Stimulated activated CD4-positive, alpha-beta T cell treated with anti-CD3 and anti-CD28 coated beads, Interleukin-1b, Interleukin-23, amount 100 ng/mL, for 24 hours (primary cell): ENCODE results near the gene CCDC85C.

ENCODE experiments used
- DNase-seq, 4 experiments: peaks; one replicate each; pipeline ENCODE4 v3.0.0-alpha.2; 2020; ENCODE audit warnings: low read depth in 4 of 4, low spot score in 1 of 4

Gene CCDC85C

DNA sequence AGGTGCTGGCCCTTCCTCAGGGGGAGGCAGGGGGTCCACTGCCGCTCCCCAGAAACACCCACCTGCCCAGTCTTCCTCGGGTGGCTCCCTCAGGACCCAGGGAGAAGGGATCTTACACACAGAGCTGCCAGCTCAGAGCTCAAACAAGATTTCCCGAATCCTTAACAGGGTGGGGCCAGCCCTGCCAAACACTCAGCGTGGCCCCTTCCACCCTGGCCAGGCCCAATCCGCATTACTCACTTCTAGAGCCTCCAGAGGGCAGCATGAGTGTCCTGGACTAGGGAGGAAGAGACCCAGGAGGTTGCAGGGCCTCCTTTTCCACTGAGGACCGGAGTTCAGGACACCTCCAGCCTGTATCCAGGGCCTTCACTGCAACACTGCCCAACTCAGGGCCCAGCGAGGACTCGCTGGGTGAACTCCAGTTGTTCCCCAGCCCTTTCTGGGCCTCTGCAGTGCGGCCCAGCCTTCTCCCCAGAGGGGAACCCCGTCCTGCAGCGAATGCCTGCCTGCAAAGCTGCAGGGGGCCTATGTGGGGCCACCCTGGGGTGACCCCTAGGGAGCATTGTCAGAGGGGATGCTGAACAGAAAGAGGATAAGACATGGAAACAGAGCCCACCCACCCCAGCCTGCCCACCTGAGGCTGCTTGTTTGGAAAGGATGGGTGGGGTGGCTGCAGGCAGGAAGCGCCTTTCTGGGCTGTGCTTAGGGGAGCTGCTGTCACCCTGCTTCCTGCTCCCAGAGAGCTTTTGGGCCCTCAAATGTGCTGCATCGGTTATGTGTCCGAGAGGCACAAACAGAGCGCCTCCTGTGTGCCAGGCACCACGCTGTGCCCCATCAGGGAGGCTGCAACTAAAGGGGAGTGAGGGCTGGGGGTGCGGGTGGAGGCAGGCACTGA is 79.0 kb downstream of the CCDC85C start:
- DNase-seq: no peak

GRCh38 chr14:99524091-99524661 is 79.8 kb downstream of the CCDC85C start:
- no peak for DNase-seq

DNA sequence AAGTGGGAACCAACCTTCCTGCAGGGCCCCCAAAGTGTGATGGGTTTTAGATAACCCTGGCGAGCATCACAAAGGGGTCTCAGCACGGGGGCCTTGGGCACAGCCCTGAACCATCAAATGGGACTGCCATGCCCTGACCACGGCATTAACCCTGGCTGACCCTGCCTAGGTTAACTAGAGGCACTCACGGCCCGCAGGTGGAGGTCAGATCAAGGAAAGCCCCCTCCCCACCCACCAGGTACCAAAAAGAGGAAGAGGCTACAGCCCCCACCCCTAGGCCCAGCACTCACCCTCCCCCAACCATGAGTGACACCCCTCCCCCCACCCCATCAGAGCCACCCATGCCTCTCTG is 80.3 kb downstream of the CCDC85C start:
- no peak for DNase-seq

DNA sequence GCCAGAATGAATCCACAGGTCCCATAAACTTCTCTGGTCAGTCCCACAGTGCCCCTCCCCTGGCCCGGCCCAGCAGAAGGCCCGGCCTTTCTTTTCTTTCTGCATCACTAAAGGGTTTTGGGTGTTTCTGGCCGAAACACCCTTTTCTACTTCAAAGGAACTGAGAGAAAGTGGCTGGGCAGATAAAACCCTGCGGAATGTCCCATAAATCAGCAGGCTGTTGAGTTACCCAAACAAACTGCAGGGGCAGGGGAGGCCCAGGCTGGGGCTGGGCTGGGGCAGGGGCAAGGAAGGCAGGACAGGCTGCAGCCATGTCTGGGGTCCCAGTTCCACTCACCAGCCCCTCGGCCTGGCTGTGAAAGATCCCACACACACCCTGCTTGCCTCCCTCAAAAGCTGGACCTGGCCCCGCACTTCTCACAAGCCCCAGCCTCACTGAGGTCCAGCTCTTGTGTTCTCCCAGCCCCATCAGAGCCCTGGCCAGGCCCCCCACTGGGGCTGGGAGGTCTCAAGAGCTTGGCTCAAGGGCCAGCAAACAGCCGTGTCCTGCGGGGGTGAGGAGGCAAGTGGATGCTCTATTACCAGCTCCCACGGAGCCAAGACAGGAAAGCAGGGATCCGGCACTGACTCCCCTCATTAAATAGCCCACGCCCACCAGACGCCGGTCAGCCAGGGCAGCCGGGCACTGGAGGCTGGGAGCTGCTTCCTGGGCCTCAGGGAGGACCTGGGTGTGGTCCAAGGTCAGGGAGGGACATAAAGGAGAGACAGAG is 80.9 kb downstream of the CCDC85C start:
- DNase-seq: no peak

- no peak for DNase-seq
Measured at GRCh38 chr14:99522457-99522891, 81.5 kb downstream of the CCDC85C start.

- DNase-seq: no peak
Measured at GRCh38 chr14:99522025-99522401, 82.0 kb downstream of the CCDC85C start.

DNA sequence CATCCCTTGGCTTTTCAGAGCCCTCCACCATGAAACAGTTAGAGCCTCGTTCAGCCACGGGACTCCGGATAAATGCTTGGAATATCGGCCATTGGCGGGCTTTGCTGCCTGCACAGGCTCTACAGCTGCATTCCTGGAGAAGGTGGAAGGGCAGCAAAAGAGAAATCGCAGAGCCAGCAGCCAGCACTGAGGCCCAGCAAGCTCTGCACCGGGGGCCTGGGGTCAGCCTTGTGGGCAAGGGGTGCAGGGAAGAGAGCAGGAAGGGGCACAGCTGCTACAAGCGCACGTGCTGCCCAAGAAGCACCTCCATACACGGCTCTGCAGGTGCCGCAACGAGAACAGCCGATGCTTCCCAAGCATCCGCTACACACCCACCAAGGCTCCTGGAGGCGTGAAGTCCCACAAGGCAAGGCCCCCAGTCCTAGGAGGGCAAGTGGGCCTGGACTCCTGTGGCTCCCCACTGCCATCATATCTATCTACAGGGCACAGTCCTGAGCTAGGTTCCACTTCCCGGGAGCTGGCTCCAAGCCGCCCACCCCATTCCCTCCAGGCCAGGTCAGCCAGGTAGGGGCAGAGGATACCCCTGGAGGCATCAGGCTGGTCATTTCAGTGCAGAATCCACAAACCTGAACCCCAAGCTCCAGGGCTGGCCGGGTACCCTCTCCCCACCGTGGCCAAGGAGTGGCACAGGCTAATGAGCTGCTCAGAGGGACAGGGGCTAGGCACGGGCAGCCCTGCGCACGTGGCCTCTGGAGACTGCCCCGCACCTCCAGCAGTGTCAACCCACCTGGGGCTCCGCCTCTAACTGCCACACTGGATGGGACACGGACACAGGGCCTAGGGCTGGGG is 82.6 kb downstream of the CCDC85C start:
- no peak for DNase-seq

GRCh38 chr14:99520571-99521081 is 83.4 kb downstream of the CCDC85C start:
- no peak for DNase-seq

DNA sequence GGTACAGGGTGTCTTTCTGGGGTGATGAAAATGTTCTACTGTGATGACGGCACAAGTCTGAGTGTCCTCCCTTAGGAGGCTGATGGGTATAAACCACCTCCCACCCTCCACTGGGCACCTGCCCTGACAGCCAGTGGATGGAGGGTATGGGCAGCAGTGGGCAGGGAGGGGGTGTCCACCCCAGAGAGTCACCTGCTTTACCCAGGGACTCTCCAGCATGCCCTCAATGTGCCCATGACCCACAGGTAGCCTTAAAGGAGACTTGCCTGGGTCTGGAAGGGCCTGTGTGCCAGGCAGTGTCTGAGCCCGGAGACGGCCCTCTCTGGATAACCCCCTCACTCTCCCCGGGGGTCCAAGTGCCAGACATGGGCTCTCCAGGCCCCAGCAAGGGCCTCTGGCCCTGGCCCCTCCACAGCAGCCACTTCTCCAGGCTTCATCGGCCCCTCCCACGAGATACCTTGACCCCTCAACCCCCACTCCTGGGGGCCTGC is 84.0 kb downstream of the CCDC85C start:
- DNase-seq: no peak

DNA sequence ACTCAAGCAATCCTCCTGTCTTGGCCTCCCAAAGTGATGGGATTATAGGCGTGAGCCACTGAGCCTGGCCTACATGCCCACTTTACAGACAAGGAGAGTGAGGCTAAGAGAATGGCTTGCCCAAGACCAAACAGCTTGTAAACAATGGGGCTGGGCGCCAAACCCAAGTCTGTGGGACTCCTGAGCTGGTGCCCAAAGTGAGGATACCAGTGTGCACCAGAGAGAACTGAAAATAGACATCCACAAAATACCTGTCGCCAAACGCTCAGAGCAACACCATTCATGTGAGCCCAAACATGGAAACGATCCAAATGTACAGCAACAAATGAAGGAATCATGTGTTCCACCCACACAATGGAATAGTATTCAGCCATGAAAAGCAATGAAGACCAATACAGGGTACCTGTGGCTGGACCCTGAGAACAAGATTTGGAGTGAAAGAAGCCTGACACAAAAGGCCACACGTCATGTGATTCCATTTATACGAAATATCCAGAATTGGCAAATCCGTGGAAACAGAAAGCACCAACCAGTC is 84.6 kb downstream of the CCDC85C start:
- no peak for DNase-seq

DNA sequence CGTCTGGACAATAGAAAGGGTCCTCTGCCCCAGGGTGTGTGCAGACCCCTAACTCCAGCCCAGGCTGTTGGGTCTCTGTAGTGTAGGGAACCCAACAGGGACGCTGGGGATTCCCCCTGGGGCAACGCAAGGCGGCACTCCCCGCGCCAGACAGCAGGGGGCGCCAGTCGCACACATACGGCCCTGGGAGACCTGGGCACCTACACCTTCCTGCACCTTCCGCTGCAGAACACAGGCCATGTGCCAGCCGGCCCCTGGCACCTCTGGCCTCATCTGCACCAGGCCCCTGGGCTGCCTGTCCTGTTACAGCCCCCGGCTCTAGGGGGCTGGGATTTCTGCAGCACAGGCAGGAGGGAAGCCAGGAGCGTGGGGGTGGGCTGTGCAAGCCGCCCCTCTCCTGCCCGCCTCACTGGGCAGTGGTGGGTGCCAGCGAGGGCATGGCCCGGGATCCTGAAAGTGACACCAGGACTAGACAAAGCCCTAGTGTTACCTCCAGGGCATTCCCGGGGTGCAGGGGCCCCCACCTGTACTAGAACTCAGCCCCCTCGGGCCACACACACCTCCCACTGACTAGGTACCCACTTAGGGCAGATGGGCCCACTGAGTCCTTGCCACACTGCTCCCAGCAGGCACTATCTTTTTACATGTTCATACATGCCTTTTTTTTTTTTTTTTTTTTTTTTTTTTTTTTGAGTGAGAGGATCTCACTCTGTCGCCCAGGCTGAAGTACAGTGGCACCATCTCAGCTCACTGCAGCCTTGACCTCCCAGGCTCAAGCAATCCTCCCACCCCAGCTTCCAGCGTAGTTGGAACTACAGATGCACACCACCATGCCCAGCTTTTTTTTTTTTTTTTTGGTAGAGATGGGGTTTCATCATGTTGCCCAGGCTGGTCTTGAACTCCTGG is 85.3 kb downstream of the CCDC85C start:
- DNase-seq: peak; percentile 67 to 81 (median 72)

DNA sequence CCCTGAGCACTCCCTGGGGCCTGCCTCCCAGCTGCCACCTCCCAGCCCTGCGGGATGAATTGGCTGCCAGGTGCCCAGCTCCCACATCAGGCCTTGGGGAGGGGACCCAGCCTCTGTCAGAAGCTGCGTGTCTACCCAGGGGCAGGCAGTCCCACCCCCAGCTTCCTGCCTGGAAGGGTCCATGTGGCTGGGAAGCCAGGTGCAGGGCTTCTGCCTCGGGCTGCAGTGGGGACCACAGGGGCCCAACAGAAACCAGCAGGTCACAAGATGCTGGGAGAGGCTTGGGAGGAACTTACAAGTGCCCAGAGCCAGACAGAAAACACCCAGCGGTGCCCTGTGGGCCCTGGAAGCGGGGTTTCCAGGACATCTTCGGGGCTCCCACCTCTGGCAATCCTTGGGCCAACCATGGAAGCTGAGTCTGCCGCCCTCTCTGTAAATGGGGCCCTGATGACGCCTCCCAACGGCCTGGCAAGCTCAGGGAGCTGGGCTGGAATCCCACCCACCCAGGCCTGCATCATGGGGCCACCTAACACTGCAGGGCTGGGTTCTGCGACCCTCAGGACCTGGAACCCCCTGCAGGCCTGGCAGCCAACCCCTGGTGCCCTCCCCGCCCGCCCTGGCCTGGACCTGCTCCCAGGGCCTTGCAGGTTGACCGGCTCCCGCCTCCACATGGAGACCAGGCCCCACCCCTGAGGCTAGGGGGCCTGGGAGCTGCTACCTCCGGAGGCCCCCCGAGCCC is 86.2 kb downstream of the CCDC85C start:
- no peak for DNase-seq

DNA sequence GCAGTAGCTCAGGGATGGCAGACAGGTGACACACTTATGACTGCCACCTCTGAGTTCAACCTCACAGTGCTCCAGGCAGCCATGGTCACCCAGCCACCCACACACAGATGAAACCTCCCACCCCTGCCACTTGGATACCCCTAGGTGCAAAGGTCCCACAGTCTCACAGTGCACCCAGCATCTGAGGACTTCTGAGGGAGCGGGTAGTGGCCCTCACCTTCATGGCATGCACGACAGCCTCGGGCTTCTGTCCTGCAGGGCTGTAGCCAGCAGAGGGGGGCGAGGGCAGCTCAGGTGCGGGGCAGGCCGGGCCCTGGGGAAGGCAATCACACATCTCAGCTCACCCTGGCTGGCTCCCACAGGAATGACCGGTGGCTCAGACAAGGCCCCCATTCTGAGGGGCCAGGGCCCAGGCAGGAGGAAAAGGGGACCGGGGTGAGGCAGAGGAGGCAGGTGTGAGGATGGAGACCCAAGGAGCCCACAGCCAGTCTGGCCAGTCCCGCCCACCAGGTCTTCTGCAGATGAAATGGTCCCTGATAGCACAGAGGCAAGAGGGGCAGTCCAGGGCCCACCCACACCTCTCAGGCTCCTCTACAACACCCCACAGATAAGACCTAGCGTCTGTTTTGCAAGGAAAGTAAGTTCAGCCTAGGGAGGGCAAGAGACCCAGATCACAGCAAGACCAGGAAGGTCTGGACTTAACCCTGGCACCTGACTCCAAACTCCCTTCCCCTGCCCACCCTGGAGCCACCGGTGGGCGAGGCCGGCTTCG is 87.0 kb downstream of the CCDC85C start:
- no peak for DNase-seq

GRCh38 chr14:99516156-99516870 is 87.7 kb downstream of the CCDC85C start:
- DNase-seq: no peak

DNA sequence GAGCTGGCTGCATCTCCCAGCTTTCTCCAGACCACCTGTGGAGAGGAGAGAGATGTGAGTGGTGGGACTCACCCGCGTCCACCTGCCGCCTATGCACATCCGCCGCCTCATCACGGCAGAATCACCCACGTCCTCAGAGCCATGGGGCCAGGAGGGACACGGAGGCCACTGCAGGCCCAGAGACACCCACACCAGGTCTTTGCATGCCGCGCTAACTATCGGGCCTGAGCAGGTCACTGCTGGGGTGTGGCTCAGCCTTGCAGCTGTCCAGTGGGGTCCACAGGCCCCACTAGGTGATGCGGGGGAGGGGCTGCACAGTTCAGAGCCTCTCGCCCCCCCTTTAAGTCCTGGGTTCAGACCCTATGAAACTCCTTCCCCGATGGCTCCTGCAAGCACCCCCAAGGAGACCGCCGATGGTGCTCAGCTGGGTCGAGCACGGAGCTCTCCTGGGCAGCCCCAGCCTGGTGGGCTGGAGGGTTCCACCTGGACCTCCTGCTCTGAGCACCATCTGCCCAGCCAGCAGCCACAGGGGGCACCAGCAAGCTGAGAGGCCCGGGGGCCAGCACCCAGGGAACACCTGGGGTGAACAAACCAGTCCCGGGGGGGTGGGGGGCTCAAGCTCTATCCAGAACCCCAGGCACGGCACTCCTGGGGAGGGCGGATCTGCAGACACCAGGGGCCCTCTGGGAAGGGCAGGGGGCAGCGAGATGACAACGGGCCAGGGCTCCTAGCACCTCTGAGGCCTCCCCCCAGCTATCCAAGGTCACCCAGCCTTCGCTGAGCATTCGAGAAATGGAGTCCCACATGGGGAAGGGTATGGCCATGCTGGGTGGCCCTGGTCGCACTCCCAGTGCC is 88.5 kb downstream of the CCDC85C start:
- DNase-seq: no peak

DNA sequence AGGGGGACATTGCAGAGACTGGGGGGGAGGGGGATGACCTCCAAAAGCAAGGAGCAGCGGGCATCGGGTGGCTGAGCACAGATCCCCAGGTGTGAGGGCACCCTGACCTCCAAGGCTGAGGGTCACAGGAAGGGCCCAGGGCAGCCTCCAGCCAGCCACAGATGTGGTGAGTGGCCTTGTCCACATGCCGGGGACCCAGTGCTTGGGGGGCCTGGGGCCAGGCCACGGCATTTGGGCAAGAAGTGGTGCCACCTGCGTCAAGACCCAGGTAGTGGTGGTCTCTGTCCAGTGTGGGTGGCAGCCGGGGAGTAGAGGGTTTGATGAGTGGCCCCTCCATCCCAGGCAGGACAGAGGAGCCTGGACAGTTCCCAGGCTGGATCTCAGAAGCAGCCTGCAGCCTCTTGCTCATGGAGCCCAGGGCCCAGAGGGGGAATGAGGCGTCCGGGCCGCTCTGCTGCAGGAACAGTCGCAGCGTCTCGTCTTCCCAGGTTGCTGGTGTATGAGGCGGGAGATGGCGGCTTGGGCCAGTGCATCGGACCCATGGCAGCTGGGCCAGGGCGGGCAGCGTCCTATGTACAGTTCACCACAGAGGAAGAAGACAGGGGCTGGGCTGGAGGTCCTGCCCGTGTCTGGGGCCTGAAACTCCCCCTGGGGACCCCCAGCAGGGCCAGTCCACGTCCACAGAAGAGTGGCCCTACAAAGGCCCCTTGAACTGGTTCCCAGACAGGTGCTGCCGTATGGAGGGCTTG is 89.3 kb downstream of the CCDC85C start:
- no peak for DNase-seq
